HuH-7 (cell line): ENCODE results near the gene MCM8.
"Not testable (repeated sequence)": the region's sequence is repeated elsewhere in the genome, so short reads cannot be mapped to it uniquely, and the experiment has no call there.

ENCODE experiments used
- DNase-seq: peaks from one replicate; pipeline ENCODE4 v3.0.0; 2011; ENCODE audit warnings: low spot score

The MCM8 gene

DNA sequence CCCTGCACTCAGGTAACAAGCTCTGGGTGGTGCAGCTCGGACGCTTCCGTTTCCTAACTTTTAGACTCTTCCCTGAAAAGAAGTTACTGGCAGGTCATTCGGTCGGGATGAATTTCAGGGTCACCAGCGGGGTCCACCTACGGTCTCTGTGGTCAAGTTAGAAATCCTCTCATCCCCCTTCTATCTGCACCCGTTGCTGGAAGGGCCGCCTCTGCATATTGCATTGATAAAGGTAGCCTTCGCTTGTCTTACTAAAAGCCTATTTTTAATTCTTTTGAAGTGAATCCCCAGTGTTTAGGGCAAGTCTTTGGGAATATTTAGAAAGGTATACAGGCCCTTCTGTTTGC, 56.1 kb downstream of the MCM8 start:
- DNase-seq: no peak

DNA sequence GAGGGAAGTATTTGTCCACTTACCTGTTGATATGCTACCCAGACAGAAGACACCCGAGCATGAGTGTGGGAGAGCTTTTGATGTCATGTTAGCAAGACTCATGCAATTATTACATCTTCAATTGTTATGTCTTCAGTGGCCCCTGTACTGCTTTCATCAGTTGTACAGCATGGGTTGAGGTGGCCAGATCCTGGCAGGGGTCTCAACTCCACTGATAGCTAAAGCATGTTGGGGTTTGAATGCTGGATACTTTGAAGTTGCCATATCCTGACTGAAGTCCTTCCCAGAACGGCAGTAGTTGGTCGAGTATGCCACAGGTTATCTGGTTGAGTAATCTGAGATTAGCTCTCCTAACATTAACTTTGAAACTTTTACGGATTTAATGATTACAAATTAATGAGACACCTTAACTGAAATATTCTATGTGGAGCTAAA, 56.7 kb downstream of the MCM8 start:
- no peak for DNase-seq

DNA sequence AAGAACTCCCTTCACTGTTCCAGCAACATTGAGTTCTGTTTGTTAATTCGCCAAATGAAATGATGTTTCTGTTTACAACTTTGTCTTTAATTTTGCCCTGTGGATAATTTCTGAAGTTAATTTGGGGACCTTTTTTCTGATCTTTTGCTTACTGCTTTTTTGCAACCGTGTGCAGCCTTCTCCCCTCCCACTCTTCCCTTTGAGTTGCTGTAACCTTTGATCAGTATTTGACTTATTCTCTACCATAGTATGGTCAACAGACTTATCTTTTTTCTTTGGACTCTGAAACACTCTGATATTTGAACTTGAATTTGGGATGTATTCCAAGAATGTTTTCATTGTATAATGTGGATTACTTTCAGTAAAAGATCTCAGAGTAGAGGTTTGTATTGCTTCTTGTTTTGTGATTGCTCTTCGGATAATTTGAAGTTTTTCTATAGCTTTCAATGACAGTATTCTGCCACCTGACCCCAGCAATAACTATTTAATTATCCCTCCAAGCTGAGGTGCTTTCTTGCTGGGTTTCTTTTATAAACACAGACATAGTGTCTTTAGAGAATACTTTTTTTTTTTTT, 57.2 kb downstream of the MCM8 start:
- DNase-seq: peak; percentile 52

DNA sequence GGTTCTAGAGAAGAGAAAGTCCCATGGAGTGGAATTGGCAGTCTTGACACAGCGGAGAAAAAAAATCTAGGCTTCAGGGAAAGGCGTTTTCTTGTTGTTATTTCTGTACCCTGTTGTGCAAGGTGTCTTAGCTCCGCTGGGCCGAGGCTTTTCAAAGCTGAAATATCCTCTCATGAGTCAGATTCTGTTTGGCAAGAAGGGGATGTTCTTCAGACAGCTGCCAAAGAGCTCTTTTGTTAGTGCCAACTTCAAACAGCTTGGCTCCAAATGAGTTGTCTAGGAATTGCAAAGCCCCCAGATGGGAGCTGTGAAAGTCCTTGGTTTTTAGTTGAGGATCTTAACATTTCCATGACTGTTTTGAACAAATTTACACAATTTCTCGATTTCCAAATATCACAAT, 57.8 kb downstream of the MCM8 start:
- no peak for DNase-seq

DNA sequence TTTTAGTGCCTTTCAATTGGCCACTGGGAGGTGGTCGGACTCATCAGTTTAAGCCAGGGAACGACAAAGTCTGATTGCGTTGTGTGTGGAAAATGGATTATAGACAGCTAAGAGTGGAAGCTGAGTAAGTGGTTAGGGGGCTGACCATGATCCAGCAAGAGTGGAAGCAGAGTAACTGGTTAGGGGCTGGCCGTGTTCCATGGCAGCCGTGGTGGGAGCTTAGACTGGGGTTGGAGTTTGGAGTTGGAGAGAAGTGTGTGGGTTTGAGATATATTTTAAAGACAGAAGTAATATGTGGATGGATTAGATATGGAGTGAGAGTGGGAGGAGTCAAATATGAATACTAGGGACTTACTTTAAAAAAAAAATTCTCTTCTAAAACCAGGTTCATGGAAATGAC, 61.7 kb downstream of the MCM8 start:
- no peak for DNase-seq

DNA sequence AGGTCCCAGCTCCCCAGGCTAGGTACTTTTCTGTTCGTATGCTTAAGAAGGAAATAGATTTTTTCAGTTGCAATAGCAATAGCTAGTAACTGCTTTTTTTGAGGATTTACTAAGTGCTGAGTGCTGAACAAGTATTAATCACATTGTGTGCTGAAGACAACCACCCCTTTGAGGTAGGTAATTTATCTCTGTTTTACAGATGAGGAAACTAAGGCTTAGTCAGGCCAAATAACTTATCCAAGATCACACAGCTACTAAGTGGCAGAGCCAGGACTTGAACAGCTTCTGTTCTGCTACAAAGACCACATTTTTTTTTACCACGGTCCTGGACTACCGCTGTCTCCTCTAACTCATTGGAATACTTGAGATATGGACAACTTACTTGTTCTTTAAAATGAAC, 63.6 kb downstream of the MCM8 start:
- DNase-seq: no peak

DNA sequence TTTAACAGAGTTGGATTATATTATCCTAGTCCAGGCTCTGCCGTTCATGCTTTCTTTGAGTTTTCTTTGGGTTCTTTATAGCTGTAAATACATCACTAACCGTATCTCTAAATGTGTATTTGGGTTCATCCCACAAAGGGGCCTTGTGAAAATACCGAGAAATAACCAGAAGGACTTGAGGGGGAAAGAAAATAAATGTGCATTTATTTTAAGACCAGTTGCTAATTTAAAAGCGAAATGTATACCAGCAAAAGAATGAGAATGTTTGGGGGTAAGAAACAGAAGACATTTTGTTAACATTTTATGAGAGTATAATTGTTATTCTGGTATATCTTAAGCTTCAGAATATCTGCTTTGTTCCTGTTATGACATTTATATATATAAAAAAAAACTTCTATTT, 64.5 kb downstream of the MCM8 start:
- DNase-seq: no peak

DNA sequence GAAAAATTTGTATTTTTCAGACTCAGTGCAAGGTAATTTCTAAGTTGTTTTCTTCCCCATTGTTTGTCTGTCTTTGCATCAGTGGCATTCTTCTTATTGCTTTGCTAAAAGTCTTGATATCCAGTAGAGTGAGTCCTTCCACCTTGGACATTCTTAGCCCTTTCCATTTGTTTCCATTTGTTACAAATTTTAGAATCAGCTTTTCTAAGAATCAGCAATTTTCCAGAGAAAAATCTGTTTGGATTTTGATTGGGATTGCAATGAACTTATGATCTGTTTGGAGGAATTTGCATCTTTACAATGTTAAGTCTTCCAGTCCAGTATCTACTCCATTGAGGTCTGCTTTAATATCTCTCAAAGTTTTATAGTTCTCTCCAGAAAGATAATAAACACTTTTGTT, 67.0 kb downstream of the MCM8 start:
- no peak for DNase-seq

DNA sequence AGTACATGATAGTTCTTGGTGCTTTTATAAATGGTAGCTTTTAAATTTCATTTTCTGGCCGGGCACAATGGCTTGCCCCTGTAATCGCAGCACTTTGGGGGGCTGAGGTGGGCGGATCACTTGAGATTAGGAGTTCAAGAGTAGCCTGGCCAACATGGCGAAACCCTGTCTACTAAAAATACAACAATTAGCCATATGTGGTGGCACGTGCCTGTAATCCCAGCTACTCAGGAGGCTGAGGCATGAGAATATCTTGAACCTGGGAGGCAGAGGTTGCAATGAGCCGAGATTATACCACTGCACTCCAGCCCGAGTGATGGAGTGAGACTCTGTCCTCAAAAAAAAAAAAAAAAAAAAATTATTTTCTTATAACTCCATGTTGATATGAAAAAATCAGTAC, 67.4 kb downstream of the MCM8 start:
- DNase-seq: no peak

DNA sequence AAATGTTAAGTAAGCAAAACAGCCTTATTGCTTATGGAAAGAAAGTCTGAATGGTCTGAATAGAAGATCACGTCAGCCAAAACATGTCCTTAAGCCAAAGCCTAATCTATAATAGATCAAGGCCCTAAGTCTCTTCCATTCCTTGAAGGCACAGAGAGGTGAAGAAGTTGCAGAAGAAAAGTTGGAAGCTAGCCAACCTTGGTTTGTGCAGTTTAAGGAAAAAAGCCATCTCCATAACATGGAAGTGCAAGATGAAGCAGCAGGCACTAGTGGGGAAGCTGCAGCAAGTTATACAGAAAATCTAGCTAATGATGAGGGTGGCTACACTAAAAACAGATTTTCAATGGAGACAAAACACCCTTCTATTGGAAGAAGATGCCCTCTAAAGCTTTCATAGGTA, 74.3 kb downstream of the MCM8 start:
- DNase-seq: no peak

DNA sequence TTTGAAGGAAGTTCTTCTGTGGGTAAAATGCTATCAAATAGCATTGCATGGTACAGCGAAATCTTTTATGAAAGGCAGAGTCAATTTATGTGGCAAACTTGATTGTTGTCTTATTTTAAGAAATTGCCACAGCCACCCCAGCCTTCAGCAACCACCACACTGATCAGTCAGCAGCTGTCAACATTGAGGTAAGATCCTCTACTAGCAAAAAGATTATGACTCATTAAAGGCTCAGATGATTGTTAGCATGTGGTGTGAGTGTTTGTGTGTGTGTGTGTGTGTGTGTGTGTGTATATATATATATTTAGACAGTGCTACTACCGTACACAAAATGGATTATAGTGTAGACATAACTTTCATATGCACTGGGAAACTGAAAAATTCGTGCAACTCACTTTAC, 75.6 kb downstream of the MCM8 start:
- no peak for DNase-seq

DNA sequence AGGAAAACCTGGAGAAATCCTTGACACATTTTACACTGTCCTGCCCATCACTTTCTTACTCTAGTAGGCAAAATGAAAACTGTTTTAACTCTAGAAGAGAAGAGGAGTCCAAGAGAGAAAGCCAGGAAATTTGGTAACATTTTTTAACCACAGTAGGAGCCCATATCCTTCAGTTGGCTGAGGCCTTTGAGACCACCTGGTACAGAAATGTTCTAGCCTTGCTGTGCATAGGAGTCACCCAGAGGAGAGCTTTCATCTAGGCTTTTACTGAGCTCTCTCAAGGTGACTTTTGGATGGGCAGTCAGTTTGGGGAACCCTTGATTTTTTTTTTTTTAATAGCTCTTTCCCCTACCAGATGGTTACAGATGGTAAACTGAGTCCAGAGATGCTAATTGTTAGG, 78.4 kb downstream of the MCM8 start:
- no peak for DNase-seq

DNA sequence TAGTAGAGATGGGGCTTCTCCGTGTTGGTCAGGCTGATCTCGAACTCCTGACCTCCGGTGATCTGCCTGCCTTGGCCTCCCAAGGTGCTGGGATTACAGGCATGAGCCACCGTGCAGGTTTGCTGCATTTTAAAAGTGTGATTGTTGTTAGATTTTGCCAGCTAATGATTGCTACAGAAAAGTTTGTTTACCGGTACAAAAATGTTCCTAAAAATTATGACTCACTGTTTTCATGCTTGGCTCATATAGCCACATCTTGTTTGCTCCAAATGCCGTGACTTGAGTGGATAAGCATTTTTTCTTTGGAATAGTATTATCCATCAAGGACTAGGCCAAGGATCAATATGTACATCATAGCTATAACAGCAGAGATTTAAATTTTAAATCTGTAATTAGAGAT, 79.1 kb downstream of the MCM8 start:
- DNase-seq: no peak

DNA sequence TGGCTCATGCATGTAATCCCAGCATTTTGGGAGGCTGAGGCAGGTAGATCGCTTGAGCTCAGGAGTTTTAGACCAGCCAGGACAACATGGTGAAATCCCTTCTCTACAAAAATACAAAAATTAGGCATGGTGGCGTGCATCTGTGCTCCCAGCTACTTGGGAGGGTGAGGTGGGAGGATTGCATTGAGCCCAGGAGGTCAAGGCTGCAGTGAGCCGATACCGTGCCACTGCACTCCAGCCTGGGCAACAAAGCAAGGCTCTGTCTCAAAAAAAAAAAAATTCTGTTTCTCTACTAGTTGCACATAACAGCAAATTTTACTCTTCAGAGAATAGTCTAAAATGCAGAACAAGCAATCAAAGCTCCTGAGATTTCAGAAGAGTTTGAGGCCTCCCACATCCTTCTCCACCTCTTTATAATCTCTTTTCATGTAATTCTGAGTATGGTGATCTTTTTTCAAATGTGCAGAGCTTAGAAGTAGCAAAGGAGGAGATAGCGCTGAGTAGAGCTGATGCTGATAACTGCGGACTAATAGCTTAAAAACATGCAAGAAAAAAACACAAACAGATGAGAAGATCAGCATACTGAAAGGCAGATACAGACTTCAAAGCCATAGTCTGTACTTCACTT, 80.1 kb downstream of the MCM8 start:
- no peak for DNase-seq

DNA sequence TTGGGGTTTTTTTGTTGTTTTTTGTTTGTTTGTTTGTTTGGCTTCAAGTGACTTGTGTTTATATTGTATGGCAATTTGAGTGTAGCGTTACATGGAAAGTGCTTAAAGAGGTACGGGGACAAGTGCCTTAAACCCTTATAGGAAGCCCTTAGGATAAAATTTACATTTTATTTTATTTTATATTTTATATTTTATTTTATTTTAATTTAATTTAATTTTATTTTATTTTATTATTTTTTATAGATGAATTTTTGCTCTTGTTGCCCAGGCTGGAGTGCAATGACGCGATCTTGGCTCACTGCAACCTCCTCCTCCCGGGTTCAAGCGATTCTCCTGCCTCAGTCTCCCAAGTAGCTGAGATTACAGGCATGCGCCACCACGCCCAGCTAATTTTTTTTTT, 82.5 kb downstream of the MCM8 start:
- DNase-seq: not testable (repeated sequence)

DNA sequence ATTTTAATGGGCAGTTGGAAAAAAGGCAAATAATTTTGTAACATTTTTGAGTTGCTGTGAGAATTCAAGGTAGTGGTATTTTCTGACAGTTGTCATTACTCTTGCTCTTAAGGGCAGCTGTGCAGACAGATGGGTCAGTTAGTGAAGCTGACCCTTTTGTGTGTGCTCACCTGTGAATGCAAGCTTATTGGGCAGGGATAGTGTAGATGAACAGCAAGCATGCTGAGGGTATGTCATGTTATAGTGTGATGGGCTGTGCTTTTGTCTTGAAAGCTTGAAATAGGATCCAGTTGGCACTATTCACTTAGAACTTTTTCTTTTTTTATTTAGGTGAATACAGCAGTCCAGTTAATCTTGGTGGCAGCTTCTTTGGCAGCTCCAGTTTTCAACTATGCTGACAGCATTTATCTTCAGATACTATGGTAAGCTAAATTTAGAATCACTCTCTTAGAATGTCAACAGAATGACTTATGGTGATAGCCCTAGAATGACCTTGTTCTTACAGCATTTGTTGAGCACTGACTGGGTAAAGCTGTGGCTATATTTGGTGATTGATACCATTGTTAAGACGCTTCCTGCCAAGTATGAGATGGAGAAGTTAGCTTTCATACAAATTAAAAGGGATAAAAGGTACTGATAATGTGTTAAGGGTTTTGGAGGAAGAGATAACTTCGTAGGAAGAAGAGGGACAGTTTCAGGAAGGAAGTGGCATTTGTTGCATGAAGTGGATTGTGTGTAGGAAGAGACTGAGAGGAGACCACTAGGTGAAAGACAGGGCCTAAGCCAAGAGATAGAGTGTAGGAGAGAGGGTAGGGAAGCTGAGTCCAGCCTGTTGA, 83.9 kb downstream of the MCM8 start:
- no peak for DNase-seq

DNA sequence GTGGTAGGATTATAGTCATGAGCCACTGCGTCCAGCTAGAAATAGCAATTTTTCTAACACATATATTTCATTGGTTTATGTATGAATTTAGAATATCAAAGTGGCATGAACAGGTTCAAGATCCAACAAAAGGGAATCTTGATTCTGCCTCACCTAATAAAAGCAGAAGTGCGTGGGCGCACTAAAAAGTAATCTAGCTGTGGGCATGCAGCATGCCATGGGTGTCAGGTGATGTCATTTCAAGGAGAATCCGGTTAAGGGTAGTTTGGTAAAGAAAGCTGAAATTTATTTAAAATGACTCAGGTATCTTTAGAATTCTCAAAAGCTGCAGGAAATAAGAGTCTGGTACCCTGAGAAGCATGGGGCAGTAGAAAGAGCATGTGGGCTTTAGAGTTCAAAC, 85.8 kb downstream of the MCM8 start:
- no peak for DNase-seq

DNA sequence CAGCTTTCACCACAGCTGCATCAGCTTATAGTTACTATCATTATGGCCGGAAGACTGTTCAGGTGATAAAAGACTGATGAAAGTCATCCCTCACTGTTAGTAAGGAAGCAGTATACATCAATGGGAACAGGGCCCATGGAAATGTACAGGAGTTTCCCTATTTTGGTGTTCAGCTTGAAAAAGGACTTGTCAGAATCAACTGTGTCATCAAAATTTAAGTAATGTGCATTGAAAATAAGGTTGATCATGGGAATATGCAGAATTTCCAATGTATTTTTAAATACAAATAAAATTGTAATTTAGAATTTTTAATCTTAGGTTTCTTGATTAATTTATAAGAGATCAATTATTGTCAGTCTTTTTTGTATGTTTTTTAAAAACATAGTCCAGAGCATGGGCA, 86.6 kb downstream of the MCM8 start:
- DNase-seq: no peak

DNA sequence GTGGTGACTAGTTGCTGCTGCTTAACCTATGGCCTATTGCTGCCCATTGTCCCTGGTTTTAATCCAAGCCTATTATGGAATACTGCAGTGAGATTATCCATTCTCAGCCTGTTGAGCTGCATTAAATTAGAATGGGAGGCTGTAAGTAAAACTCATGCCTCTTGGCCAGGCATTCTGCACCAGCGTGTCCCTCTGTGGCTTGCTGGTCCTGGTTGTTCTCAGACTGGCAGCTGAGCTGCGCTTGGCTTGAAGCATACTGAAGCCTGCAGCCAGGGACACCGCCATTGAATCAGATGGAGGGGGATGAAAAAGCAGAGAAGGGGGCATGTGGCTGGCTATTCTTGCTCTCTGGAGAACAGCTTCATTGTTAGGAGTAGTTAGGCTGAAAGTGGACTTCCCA, 87.8 kb downstream of the MCM8 start:
- DNase-seq: no peak

DNA sequence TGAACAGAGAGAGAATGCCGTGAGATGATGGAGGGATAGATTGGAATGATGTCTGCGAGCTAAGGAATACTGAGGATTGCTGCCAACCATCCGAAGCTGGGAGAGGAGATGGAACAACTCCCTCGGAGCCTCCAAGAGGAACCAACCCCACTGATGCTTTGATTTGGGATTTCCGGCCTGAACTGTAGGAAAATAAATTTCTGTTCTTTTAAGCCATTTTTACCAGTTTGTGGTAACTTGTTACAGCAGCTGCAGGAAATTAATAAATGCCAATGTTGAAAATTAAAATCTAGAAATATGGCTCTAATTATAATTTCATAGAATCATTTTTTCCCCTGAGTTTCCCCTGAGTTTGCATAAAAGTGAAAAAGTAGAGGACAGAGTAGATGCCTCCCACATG, 89.3 kb downstream of the MCM8 start:
- no peak for DNase-seq

DNA sequence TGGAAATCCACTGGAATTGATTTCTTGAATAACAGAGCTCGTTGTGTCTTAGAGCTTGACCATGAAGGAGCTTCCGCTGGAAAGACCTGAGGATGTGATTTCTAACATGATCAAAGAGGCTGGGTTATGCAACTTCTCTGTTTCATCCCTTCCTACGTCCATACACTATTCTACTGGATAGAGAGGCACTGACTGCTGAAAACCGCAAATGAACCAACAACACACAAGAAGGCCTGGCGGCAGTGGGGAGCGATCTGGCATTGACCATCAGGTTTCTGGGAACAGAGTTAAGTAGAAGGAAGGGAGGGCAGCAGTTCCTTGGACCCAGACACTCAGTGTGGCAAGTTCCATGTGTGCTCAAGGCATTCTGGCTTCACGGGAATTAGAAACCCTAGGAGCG, 90.1 kb downstream of the MCM8 start:
- no peak for DNase-seq

DNA sequence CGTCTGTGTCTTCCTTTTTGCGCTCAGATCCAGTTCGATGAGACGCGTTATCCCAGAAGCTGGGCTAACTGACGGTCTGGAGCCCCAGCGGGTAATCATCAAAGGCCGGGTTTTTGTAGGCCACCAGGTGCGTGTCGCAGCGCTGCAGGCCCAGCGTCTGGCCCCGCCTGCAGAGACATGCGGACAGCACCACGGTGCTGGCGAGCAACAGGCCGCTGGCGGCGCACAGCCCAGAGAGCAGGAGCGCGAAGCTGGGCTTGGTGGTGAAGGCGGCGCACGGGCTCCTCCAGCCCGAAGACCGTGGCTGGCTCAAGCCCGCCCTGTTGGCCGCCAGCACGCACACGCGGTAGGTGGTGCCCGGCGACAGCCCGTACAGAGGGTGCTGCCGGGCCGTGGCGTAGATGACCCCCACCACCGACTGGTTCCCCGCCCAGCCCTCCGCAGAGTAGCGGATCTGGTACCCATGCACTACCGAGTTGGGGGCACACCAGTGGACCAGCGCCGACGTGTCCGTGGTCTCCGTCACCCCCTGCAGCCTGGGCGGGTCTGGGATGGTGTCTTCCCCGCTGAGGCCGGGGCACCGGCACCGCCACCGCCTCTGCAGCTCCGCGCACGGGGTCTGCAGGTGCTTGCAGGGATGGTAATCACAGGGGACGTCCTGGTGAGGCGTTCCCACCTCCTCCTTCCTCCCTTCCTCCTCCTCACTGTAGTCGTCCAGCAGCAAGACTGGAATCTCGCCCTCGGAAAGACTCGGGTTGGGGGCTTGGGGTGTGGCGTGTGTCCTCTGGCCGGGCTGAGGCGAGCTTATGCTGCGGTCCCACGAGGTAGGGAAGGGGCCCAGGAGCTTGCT, 90.7 kb downstream of the MCM8 start:
- DNase-seq: no peak

DNA sequence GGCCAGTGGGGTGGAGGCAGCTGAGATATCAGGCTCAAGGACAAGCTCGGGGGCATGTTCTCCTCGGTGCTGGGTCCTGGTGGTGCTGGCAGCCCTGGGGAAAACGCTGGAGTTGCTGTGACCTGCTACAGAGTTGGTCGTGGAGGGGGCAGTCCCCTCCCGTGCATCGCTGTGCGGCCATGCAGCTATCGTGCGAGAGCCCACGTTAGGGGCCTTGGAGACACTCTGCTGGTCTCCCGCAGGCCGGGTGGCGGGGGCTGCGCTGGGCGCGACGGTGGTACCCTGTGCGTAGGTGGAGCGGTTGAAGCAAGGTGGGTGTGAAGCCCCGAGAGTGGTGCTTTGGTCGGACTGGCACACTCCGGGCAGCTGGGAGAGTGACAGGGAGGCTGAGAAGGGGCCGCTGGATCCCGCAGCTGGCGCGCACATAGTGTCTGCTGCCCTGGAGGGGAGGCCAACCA, 91.4 kb downstream of the MCM8 start:
- no peak for DNase-seq
